Erythroblast (primary cell): ENCODE measurements around the gene C5AR2.
A peak's percentile ranks its signal among the peaks of the same experiment; 100 is the strongest.
"Not testable (repeated sequence)": the region's sequence is repeated elsewhere in the genome, so short reads cannot be mapped to it uniquely, and the experiment has no call there.

ENCODE experiments used
- DNase-seq, 2 experiments: peaks; one replicate each; lab custom pipeline; 2025; lab: John Stamatoyannopoulos, UW
- GATA1 ChIP-seq: IDR thresholded peaks from 2 replicates; pipeline ENCODE4 v1.6.1; 2011; ENCODE audit warnings: low read depth, mild to moderate bottlenecking, control low read depth, low read length, moderate library complexity
- POLR2A ChIP-seq: IDR thresholded peaks from 2 replicates; pipeline ENCODE4 v1.6.1; 2011; ENCODE audit warnings: mild to moderate bottlenecking, low read length

Gene C5AR2

DNA sequence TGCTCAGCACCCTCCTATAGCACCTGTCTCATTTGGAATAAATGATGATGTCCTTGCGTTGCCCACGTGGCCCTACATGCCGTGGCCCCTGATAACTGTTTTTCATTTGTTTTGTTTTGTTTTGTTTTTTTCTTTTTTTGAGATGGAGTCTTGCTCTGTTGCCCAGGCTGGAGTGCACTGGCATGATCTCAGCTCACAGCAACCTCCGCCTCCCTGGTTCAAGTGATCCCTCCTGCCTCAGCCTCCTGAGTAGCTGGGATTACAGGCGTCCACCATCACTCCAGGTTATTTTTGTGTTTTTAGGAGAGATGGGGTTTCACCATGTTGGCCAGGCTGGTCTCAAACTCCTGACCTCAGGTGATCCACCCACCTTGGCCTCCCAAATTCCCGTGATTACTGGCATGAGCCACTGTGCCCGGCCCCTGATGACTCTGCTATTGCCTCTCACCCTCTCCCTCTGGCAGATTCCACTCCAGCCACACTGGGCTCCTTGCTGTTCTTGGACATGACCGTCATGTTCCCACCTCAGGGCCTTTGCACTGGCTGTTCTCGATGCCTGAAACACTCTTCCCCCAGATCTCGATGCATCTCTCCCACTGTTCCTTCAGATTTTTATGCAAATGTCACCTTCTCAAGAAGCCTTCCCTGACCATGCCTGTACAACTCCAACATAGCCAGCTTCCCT is 7.4 kb downstream of the C5AR2 start:
- DNase-seq: no peak
- TF ChIP-seq GATA1 (no peak), POLR2A (no peak)

DNA sequence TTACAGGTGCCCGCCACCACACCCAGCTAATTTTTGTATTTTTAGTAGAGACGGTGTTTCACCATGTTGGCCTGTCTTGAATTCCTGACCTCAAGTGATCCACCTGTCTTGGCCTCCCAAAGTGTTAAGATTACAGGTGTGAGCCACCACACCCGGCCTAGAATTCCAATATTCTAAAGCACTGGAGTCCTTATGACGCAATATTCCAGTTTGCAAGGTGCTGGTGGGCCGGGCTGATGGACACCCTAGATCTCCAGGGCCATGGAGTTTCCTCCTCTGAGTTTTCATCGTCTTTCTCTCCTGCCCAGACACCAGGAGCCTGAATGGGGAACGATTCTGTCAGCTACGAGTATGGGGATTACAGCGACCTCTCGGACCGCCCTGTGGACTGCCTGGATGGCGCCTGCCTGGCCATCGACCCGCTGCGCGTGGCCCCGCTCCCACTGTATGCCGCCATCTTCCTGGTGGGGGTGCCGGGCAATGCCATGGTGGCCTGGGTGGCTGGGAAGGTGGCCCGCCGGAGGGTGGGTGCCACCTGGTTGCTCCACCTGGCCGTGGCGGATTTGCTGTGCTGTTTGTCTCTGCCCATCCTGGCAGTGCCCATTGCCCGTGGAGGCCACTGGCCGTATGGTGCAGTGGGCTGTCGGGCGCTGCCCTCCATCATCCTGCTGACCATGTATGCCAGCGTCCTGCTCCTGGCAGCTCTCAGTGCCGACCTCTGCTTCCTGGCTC is 8.7 kb downstream of the C5AR2 start:
- DNase-seq: no peak
- TF ChIP-seq GATA1: no peak
- no peak for TF ChIP-seq POLR2A

DNA sequence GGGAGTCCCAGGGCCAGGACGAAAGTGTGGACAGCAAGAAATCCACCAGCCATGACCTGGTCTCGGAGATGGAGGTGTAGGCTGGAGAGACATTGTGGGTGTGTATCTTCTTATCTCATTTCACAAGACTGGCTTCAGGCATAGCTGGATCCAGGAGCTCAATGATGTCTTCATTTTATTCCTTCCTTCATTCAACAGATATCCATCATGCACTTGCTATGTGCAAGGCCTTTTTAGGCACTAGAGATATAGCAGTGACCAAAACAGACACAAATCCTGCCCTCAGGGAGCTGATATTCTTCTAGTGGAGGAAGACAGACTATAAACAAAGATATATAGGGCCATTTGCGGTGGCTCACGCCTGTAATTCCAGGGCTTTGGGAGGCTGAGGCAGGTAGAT is 9.8 kb downstream of the C5AR2 start:
- DNase-seq: peak in 1 of 2 experiments; percentile 21
- TF ChIP-seq POLR2A: no peak
- no peak for TF ChIP-seq GATA1

DNA sequence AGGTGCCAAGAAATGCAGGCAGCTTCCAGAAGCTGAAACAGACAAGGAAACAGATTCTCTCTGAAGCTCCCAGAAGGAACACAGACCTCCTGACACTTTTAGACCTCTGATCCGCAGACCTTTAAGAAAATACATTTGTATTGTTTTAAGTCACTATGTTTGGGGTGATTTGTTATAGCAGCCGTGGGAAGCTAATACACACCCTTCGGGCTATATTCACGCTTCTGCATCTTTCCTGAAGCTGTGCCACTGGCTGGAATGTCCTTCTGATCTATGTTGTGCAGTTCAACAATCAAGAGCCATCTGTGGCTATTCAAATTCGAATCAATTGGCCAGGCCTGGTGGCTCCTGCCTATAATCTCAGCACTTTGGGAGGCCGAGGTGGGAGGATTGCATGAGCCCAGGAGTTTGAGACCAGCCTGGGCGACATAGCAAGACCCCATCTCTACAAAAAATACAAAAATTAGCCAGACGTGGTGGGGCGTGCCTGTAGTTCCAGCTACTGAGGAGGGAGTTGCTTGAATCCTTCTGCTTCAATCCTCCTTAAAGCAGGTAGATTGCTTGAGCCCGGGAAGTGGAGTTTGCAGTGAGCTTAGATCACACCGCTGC is 11.3 kb downstream of the C5AR2 start:
- DNase-seq: no peak
- TF ChIP-seq GATA1: no peak
- no peak for TF ChIP-seq POLR2A

DNA sequence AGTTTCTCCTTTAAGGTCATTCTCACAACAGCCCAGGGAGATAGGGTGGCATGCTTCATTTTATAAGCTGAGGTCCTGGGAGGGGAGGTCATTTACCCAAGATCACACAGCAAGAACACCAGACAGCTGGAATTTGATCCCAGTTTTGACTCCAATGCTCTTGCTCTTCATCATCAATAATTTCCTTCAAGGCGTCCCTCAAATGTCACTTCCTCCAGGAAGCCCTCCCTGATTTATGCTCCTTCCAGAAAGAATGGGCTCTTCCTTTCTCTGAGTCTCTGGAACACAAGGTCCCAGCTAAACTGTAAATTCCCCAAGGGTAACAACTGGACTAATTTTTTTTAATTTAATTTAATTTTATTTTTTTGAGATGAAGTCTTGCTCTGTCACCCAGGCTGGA is 12.4 kb downstream of the C5AR2 start:
- no peak for DNase-seq
- TF ChIP-seq POLR2A (no peak), GATA1 (no peak)

DNA sequence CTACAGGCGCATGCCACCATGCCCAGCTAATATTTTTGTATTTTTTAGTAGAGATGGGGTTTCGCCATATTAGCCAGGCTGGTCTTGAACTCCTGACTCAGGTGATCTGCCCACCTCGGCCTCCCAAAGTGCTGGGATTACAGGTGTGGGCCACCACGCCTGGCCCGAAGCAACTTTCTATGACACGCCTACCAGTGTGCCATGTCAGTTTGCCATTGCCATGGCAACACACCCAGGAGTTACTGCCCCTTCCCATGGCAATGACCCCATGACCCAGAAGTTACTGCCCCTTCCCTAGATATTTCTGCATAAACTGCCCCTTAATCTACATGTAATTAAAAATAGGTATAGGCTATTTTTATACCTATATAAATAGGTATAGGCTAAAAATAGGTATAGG is 14.0 kb downstream of the C5AR2 start:
- DNase-seq: not testable (repeated sequence)

DNA sequence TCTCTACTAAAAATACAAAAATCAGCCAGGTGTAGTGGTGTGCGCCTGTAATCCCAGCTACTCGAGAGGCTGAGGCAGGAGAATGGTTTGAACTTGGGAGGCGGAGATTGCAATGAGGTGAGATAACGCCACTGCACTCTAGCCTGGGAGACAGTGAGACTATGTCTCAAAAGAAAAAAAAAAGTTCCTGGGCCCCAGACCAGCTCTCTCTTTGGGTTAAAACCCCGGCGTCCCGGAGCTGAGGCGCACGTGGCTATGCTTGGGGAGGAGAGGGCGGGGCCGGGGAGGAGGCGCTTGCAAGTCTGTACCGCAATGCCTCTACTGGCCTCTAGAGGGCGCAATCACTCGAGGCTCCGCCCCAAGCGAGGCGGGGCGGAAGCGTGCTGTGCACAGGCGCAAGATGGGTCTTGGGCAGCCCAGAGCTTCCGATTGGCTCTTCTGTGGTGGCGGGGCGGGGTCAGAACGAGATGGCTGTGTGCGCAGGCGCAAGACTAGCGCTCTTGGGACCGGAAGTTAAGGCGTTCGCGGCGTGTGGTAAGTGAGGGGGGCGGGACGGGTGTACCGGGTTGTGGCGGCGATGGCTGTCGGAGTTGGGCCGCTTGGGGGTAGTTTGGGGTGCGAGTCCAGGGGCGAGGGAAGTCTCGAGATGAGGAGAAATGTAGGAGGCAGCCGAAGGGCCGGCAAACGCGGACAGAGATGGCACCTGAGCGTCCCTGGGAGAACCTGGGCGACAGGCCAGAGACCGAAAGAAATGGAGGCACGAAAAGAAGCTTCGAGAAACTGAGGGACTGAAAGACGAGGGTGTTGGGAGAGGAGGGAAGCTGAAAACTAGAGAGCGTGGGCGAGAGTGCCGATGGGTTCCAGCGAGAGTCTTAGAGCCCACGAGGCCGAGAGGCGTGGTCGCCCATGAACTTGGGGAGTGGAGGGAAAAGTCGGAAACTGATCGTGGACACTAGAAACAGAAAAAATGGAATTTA is 17.1 kb downstream of the C5AR2 start, which contains the start of gene DHX34:
Gene DHX34 (plus strand): TSS at position 497 of the 977 bp plus-strand sequence. CDS start 3,716 bp downstream, outside the sequence.
- peak; percentile 100 for DNase-seq
- peak; percentile 89 for TF ChIP-seq POLR2A
- TF ChIP-seq GATA1: no peak

DNA sequence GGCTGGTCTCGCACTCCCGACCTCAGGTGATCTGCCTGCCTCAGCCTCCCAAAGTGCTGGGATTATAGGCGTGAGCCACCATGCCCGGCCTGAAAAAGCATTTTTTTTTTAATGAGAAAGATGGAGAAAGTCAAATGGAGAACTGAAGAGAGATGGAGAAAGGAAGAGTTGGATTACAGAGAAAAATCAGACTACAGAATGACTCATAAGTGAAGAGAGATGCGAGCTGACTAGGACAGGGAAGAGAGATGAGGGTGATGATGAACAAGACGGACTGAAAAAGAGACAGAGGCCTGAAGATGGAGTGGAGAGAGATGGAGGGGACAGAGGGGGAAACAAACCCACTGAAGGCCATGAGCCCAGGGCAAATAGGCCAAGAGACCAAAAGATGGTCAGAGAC is 18.7 kb downstream of the C5AR2 start:
- no peak for DNase-seq
- TF ChIP-seq POLR2A: no peak
- no peak for TF ChIP-seq GATA1

DNA sequence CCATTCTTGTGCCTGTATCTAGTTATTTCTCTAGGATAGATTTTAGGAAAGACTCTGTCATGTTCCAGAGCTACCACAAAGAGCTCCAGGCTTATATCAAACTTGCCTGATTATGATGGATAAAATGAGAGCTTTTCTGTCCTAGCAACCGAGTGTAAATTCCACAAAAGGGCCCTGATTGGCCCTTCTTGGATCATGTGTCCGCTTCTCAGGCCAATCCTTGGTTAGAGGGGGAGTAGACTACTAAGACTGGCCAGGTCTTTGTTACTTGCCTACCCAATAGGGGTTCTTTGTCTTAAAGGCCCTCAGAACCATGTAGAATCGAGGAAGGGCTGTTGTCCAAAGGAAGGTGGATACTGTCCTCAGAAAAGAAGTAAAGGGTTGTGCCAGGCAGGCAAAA is 19.6 kb downstream of the C5AR2 start:
- TF ChIP-seq POLR2A: peak; percentile 29
- no peak for TF ChIP-seq GATA1
- DNase-seq: peak; percentile 38 to 65

DNA sequence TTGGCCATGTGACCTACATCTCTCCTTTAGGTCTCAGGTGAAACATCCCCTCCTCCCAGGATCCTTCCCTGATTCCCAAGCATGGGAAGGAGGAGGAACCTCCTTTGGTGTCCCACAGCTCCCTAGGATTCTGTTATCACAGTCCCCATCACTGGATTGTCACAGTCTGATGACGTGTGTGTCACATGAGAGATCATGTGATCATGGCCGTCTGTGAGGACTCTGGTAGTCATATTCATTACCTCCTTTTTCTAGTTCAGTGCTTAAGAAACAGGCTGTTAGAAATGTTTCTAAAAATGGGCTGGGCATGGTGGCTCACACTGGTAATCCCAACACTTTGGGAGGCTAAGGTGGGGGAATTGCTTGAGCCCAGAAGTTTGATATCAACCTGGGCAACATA is 20.1 kb downstream of the C5AR2 start:
- DNase-seq: peak; percentile 33 to 44
- no peak for TF ChIP-seq GATA1
- no peak for TF ChIP-seq POLR2A

DNA sequence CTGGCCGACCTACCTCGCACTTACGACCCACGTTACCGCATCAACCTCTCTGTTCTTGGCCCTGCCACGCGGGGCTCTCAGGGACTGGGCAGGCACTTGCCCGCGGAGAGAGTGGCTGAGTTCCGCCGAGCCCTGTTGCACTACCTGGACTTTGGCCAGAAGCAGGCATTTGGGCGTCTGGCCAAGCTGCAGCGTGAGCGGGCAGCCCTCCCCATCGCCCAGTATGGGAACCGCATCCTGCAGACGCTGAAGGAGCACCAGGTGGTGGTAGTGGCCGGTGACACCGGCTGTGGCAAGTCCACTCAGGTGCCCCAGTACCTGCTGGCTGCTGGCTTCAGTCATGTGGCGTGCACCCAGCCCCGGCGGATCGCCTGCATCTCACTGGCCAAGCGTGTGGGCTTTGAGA is 21.3 kb downstream of the C5AR2 start:
- TF ChIP-seq GATA1: no peak
- no peak for TF ChIP-seq POLR2A
- no peak for DNase-seq

DNA sequence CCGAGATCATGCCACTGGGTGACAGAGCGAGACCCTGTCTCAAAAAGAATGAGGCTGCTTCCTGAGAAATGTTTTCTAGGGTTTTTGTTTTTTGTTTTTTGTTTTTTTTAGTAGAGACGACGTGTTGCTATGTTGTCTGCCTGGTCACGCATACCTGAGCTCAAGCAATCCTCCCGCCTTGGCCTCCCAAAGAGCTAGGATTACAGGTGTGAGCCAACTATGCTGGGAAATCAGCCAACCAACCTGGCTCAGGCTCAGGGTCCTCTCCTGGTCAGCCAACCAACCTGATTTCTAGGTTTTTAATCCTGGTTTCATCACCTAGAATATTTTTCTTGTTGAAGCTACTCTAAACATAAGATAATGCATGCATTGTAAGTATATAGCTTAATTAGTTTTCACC is 24.9 kb downstream of the C5AR2 start:
- TF ChIP-seq GATA1: no peak
- TF ChIP-seq POLR2A: no peak
- DNase-seq: no peak

DNA sequence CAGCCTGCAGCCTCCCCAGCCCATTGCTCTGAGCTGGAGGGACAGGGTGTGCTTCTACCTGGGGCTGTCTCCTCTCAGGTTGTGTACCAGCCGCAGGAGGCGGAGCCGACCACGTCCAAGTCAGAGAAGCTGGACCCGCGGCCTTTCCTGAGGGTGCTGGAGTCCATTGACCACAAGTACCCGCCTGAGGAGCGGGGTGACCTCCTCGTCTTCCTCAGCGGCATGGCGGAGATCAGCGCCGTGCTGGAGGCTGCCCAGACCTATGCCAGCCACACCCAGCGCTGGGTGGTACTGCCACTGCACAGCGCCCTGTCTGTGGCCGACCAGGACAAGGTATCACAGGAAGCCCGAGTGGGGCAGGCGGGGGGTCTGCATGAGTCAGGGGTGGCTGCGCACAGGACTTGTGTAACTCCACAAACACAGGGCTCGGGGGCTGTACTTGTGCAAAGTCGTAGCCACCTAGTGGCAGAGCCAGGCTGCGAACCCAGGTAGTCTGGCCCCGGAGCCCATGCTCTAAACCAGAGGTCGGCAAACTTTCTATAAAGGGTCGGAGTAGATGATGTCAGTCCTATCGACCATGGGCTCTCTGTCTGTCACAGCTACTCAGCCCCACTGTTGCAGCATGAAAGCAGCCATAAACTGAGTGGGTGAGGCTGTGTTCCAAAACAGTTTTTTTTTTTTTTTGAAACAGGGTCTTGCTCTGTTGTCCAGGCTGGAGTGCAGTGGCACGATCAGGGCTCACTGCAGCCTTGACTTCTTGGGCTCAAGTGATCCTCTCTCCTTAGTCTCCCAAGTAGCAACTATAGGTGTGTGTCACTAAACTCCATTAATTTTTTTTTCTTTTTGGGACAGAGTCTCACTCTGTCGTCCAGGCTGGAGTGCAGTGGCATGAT is 26.1 kb downstream of the C5AR2 start:
- TF ChIP-seq GATA1: no peak
- no peak for TF ChIP-seq POLR2A
- peak in 1 of 2 experiments; percentile 25 for DNase-seq
